Neural crest cell (in vitro differentiated cells): Measurements from ENCODE around the gene SLC9A7. TPM values are rescaled to one million over a fixed set of nuclear protein-coding genes. Genes with fewer than 3 reads are reported as not detected.

ENCODE experiments used
- DNase-seq: peaks from one replicate; pipeline ENCODE4 v3.0.0; 2021; ENCODE audit warnings: low read depth, mixed read lengths, low spot score
- H3K27ac Mint-ChIP-seq: one replicate; pipeline ENCODE4 v1.8.0; 2021; ENCODE audit warnings: mild to moderate bottlenecking, mixed read lengths; ENCODE audit not compliant: unreplicated experiment
- H3K27me3 Mint-ChIP-seq: 2 replicates; pipeline ENCODE4 v1.8.0; 2021; ENCODE audit warnings: low read depth, mild to moderate bottlenecking, mixed read lengths
- H3K36me3 Mint-ChIP-seq: 2 replicates; pipeline ENCODE4 v1.8.0; 2021; ENCODE audit warnings: low read depth, mild to moderate bottlenecking, mixed read lengths
- H3K4me1 Mint-ChIP-seq: 2 replicates; pipeline ENCODE4 v1.8.0; 2021; ENCODE audit warnings: mixed read lengths
- H3K4me3 Mint-ChIP-seq: one replicate; pipeline ENCODE4 v1.8.0; 2021; ENCODE audit warnings: mild to moderate bottlenecking, mixed read lengths
- H3K9me3 Mint-ChIP-seq: 2 replicates; pipeline ENCODE4 v1.8.0; 2021; ENCODE audit warnings: mixed read lengths
- CTCF ChIP-seq: fragments of 200-600 bp; sonication (generic); conservative IDR thresholded peaks from 2 replicates; pipeline ENCODE4 v1.5.0; 2021; ENCODE audit warnings: antibody characterized with exemption, mild to moderate bottlenecking
- total RNA-seq: library from RNA; stranded (reverse); gene quantifications from 2 replicates; pipeline ENCODE4 v1.2.1, GENCODE V29; 2021

The SLC9A7 gene
- total RNA-seq, 1 donor from 2014 or later = 4.3 TPM

- DNase-seq = no peak
- H3K27me3 Mint-ChIP-seq = no peaks in the 10 kb centered on the region
- H3K27ac Mint-ChIP-seq = no peak overlapping the region
- no peak overlapping the region for H3K4me3 Mint-ChIP-seq
- peak; percentile 42 for TF ChIP-seq CTCF
- H3K36me3 Mint-ChIP-seq = peaks cover 6% of the 10 kb centered on the region
- H3K4me1 Mint-ChIP-seq = peaks cover 16% of the 10 kb centered on the region
- H3K9me3 Mint-ChIP-seq = no peaks in the 10 kb centered on the region
Measured at GRCh38 chrX:46653482-46653881, 105.4 kb downstream of the SLC9A7 start.

GRCh38 chrX:46649421-46650260 lies 109.3 kb downstream of the SLC9A7 start:
- Mint-ChIP-seq H3K9me3 (peaks cover 4% of the 10 kb centered on the region), H3K27me3 (no peaks in the 10 kb centered on the region), H3K27ac (no peak overlapping the region), H3K4me1 (peaks cover 32% of the 10 kb centered on the region), H3K4me3 (no peak overlapping the region), H3K36me3 (peaks cover 9% of the 10 kb centered on the region)
- no peak for DNase-seq
- no peak for TF ChIP-seq CTCF

GRCh38 chrX:46648660-46649059 lies 110.3 kb downstream of the SLC9A7 start:
- Mint-ChIP-seq H3K36me3 (peaks cover 8% of the 10 kb centered on the region), H3K9me3 (peaks cover 4% of the 10 kb centered on the region), H3K4me1 (peaks cover 32% of the 10 kb centered on the region), H3K27me3 (no peaks in the 10 kb centered on the region), H3K27ac (no peak overlapping the region), H3K4me3 (no peak overlapping the region)
- TF ChIP-seq CTCF = no peak
- no peak for DNase-seq

GRCh38 chrX:46647251-46647650 lies 111.7 kb downstream of the SLC9A7 start:
- Mint-ChIP-seq H3K27me3 (no peaks in the 10 kb centered on the region), H3K4me3 (peak overlapping the region; percentile 8), H3K9me3 (peaks cover 6% of the 10 kb centered on the region), H3K4me1 (peaks cover 32% of the 10 kb centered on the region), H3K27ac (no peak overlapping the region), H3K36me3 (peaks cover 8% of the 10 kb centered on the region)
- TF ChIP-seq CTCF = no peak
- DNase-seq = no peak

- no peak for TF ChIP-seq CTCF
- no peak for DNase-seq
- H3K27me3 Mint-ChIP-seq = no peaks in the 10 kb centered on the region
- peaks cover 10% of the 10 kb centered on the region for H3K36me3 Mint-ChIP-seq
- peaks cover 6% of the 10 kb centered on the region for H3K9me3 Mint-ChIP-seq
- no peak overlapping the region for H3K4me3 Mint-ChIP-seq
- no peak overlapping the region for H3K27ac Mint-ChIP-seq
- peaks cover 32% of the 10 kb centered on the region for H3K4me1 Mint-ChIP-seq
Measured at GRCh38 chrX:46645614-46646013, 113.3 kb downstream of the SLC9A7 start.
